Prostate gland (tissue), 2 donors: ENCODE measurements around the gene MED16. TPM values are rescaled to one million over a fixed set of nuclear protein-coding genes. Genes with fewer than 3 reads are reported as not detected.

ENCODE experiments used
- DNase-seq: peaks from one replicate; pipeline ENCODE4 v3.0.0-alpha.2; 2019; ENCODE audit warnings: low spot score
- H3K27ac ChIP-seq, 2 donors: fragments of 200-600 bp; sonication (generic); 2 replicates each; pipeline ENCODE4 v1.5.1; 2017 to 2019
- H3K27me3 ChIP-seq: fragments of 200-600 bp; sonication (generic); replicated peaks from 2 replicates; pipeline ENCODE4 v1.5.1; 2019; ENCODE audit not compliant: insufficient read depth
- H3K36me3 ChIP-seq, 2 donors: fragments of 200-600 bp; sonication (generic); 1 replicate in 1 of 2; 2 replicates in 1 of 2; pipeline versions ENCODE4 v1.5.1 to v1.8.1; 2017 to 2019
- H3K4me1 ChIP-seq: fragments of 200-600 bp; sonication (generic); replicated peaks from 2 replicates; pipeline ENCODE4 v1.5.1; 2019
- H3K4me3 ChIP-seq, 2 donors: fragments of 200-600 bp; sonication (generic); 2 replicates each; pipeline ENCODE4 v1.5.1; 2017 to 2019
- H3K9me3 ChIP-seq: fragments of 200-600 bp; sonication (generic); 2 replicates; pipeline ENCODE4 v1.5.1; 2017
- CTCF ChIP-seq, 4 experiments: fragments of 200-600 bp in 2 of 4; fragments of 450-650 bp in 2 of 4; sonication (generic) in 2 of 4; IDR thresholded peaks; 1 replicate in 3 of 4; 2 replicates in 1 of 4; pipeline ENCODE4 v1.5.1; 2016 to 2019; ENCODE audit warnings: antibody characterized with exemption in 4 of 4, mild to moderate bottlenecking in 2 of 4, moderate library complexity in 2 of 4
- POLR2A ChIP-seq: fragments of 450-650 bp; IDR thresholded peaks from one replicate; pipeline ENCODE4 v1.6.1; 2016; ENCODE audit warnings: antibody characterized with exemption, mild to moderate bottlenecking
- POLR2AphosphoS5 ChIP-seq: sonication (generic); formaldehyde crosslinking; IDR thresholded peaks from one replicate; pipeline ENCODE4 v1.6.1; 2017; ENCODE audit warnings: antibody characterized with exemption
- WGBS: methylation state at CpG from one replicate; pipeline ENCODE4 v1.1.5; 2018; 5-methylcytosine and 5-hydroxymethylcytosine counted together
- intact Hi-C: fragments of 100-400 bp; cut with DNase I; formaldehyde crosslinking; loops from one replicate; pipeline ENCODE4 v1.14.2; 2022
- total RNA-seq, 2 donors: library from RNA; depleted of rRNA; stranded (reverse); fragments of >200 nt; gene quantifications; one replicate each; pipeline ENCODE4 v1.1.0, GENCODE V29; 2016

Gene MED16
- total RNA-seq, 2 donors from 2014 or later: 65.1 to 114 TPM

- peaks cover 0 to 10% of the 10 kb centered on the region in 2 donors for H3K36me3 ChIP-seq
- 90% methylated on average over 30 of the region's 30 CpGs for WGBS
These were observed 4.2 kb downstream of the MED16 start for GRCh38 chr19:888581-889385.

GRCh38 chr19:887599-887998, 5.4 kb downstream of the MED16 start:
- Histone ChIP-seq H3K4me3 (no peak overlapping the region), H3K9me3 (no peaks in the 10 kb centered on the region), H3K27me3 (no peaks in the 10 kb centered on the region), H3K4me1 (no peaks in the 10 kb centered on the region), H3K36me3 (peaks cover under 1 to 14% of the 10 kb centered on the region in 2 donors), H3K27ac (no peak overlapping the region)
- intact Hi-C loops: no loop called here
- TF ChIP-seq POLR2AphosphoS5: no peak
- TF ChIP-seq POLR2A: no peak
- TF ChIP-seq CTCF (IDR thresholded peaks at IDR 0.05): no peak
- WGBS: 93% methylated on average over 10 of the region's 10 CpGs
- DNase-seq: no peak

More at GRCh38 chr19:888581-889385, 4.2 kb downstream of the MED16 start:
- Histone ChIP-seq H3K27ac (no peak overlapping the region), H3K4me3 (no peak overlapping the region), H3K4me1 (no peaks in the 10 kb centered on the region), H3K9me3 (no peaks in the 10 kb centered on the region), H3K27me3 (no peaks in the 10 kb centered on the region)
- DNase-seq: no peak
- TF ChIP-seq POLR2AphosphoS5: no peak
- TF ChIP-seq CTCF (IDR thresholded peaks at IDR 0.05): no peak
- no peak for TF ChIP-seq POLR2A
- intact Hi-C loops: no loop called here

- intact Hi-C loops: no loop called here
- H3K9me3 ChIP-seq: no peaks in the 10 kb centered on the region
- no peaks in the 10 kb centered on the region for H3K27me3 ChIP-seq
- no peaks in the 10 kb centered on the region for H3K4me1 ChIP-seq
- TF ChIP-seq POLR2AphosphoS5 (no peak), POLR2A (no peak), CTCF (IDR thresholded peaks at IDR 0.05) (no peak)
- WGBS: 78% methylated on average over 16 of the region's 16 CpGs
- peaks cover 4 to 14% of the 10 kb centered on the region in 2 donors for H3K36me3 ChIP-seq
- DNase-seq: no peak
- H3K4me3 ChIP-seq: no peak overlapping the region
- no peak overlapping the region for H3K27ac ChIP-seq
These were observed 5.9 kb downstream of the MED16 start for GRCh38 chr19:887072-887471.

- Histone ChIP-seq H3K36me3 (peaks cover 4 to 22% of the 10 kb centered on the region in 2 donors), H3K27ac (no peak overlapping the region), H3K4me1 (no peaks in the 10 kb centered on the region), H3K27me3 (no peaks in the 10 kb centered on the region), H3K9me3 (no peaks in the 10 kb centered on the region), H3K4me3 (no peak overlapping the region)
- intact Hi-C loops: no loop called here
- no peak for DNase-seq
- TF ChIP-seq CTCF (IDR thresholded peaks at IDR 0.05) (no peak), POLR2AphosphoS5 (no peak), POLR2A (no peak)
- WGBS: 93% methylated on average over 57 of the region's 64 CpGs
These were observed 7.3 kb downstream of the MED16 start for GRCh38 chr19:885536-886224.
